Measurements from ENCODE around the gene PIMREG. TPM values are rescaled to one million over a fixed set of nuclear protein-coding genes. Genes with fewer than 3 reads are reported as not detected.
A peak's percentile ranks its signal among the peaks of the same experiment; 100 is the strongest.

Gene PIMREG
- polyA plus RNA-seq, 1 donor, result 9.7 TPM

DNA sequence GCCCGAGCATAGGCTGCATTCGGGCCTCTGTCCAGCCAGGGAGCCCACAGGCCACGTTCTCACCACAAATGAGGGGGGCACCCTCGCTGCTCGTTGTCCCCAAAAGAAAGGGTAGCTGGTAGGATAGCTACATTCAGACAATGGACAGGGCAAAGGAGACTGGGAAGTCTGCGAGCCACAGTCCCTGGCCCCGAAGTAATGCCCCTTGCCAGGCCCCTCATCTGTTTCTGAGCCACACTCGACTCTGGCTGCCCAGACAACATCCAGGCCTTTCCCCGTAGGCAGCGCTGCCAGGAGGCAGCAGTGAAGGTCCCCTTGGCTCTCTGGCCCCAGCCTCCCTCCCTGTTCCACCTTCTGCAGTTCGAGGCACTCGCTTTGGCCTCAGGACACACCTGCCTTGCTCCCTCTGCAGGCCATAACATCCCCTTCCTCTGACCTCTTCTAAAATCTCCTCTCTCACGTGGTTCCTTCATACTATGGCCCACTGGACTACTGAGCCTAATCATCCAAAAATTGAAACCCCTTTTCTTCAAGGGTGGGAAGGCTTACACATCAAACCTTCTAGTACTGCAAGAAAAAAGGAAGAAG is 21.5 kb upstream of the PIMREG start:
- 60% methylated on average over 1 of the region's 13 CpGs for WGBS (ENCODE audit: insufficient coverage, low lambda C conversion rate)
- no peak for DNase-seq
- no peak overlapping the region for H3K4me3 ChIP-seq (ENCODE audit: low read length)
- H3K9me3 ChIP-seq (ENCODE audit: control insufficient read depth, low read depth, low read length), result no peaks in the 10 kb centered on the region
- H3K27ac ChIP-seq (ENCODE audit: low read length), result no peak overlapping the region
- no peaks in the 10 kb centered on the region for H3K4me1 ChIP-seq (ENCODE audit: control insufficient read depth, insufficient read depth, low read length)
- no peaks in the 10 kb centered on the region for H3K27me3 ChIP-seq (ENCODE audit: control insufficient read depth, insufficient read depth, low read length)
- H3K36me3 ChIP-seq (ENCODE audit: control insufficient read depth, insufficient read depth, low read length), result no peaks in the 10 kb centered on the region

DNA sequence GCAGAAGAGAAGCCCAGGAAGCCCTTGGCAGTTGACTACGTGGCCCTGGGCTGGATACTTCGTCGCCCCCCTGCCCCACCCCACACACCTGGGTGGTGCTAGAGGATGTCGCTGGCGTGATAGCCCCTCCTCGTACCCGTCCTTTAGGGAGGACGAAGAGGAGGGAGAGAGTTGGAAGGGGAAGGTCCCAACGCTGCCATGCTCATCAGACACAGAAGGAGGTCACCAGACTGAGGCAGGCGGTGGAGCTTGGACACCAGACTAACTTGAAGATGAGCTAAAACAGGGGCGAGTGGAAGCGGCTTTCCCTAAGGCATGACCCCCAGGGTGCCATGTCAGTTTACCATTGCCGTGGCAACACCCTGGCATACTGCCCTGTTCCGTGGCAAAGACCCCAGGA is 20.3 kb upstream of the PIMREG start:
- Histone ChIP-seq H3K4me1 (ENCODE audit: control insufficient read depth, insufficient read depth, low read length) (no peaks in the 10 kb centered on the region), H3K27ac (ENCODE audit: low read length) (no peak overlapping the region), H3K9me3 (ENCODE audit: control insufficient read depth, low read depth, low read length) (no peaks in the 10 kb centered on the region), H3K4me3 (ENCODE audit: low read length) (no peak overlapping the region), H3K27me3 (ENCODE audit: control insufficient read depth, insufficient read depth, low read length) (no peaks in the 10 kb centered on the region), H3K36me3 (ENCODE audit: control insufficient read depth, insufficient read depth, low read length) (no peaks in the 10 kb centered on the region)
- WGBS (ENCODE audit: insufficient coverage, low lambda C conversion rate), result no CpG with 5 or more reads among the region's 14 CpGs
- DNase-seq, result no peak

DNA sequence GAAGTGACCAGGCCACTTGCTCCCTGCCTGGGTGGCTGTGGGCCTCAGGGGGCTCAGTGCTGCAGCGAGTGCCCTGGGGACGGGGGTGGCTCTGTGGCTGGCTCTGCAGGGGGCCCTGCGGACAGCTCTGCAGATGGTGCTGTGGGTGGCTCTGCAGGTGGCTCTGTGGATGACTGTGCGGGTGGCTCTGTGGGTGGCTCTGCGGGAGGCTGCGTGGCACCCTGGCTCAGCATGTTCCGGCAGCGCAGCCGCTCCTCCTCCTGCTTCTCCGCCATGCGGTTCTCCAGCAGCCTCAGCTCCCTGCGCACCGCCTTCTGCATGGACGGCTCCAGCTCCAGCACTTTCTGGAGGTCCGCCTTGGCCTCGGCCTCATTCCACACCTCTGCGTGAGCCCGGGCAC is 18.8 kb upstream of the PIMREG start:
- Histone ChIP-seq H3K4me3 (ENCODE audit: low read length) (no peak overlapping the region), H3K4me1 (ENCODE audit: control insufficient read depth, insufficient read depth, low read length) (no peaks in the 10 kb centered on the region), H3K36me3 (ENCODE audit: control insufficient read depth, insufficient read depth, low read length) (no peaks in the 10 kb centered on the region), H3K27ac (ENCODE audit: low read length) (no peak overlapping the region), H3K9me3 (ENCODE audit: control insufficient read depth, low read depth, low read length) (no peaks in the 10 kb centered on the region), H3K27me3 (ENCODE audit: control insufficient read depth, insufficient read depth, low read length) (no peaks in the 10 kb centered on the region)
- no peak for DNase-seq
- whole genome bisulfite sequencing (ENCODE audit: insufficient coverage, low lambda C conversion rate), result no CpG with 5 or more reads among the region's 18 CpGs

DNA sequence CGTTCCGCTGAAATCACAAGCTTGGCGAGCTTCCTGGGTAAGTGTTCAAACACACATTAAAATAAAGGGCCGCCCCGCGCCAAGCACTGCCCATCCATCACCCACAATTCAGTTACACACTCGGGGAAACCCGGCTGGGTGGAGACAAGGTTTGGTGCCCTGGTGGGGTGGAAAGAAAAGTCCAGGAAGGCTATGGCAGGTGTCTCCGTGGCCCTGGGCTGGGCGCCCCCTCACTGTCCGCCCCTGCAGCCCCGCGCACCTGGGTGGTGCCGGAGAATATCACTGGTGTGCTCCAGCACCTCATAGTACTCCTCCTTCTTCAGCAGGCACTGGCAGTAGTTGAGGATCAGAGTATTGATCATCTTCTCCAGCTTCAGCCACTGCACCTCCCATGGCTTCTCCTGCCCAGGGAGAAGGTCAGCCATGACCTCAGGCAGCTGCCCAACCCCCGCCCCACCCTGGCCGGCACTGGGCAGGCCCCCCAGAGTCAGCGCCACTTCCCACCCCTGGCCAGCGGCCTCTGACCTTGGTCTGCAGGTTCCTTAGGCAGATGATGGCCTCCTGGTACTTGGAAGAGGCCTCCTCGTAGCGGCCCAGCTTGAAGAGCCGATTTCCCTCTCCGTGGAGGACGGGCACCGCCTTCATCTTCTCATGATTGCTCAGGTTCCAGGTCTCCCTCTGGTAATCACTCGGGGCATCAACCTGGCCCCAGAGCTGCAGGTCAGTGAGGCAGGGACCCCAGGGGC is 17.7 kb upstream of the PIMREG start:
- WGBS (ENCODE audit: insufficient coverage, low lambda C conversion rate), result no CpG with 5 or more reads among the region's 25 CpGs
- H3K27me3 ChIP-seq (ENCODE audit: control insufficient read depth, insufficient read depth, low read length), result no peaks in the 10 kb centered on the region
- no peak for DNase-seq

DNA sequence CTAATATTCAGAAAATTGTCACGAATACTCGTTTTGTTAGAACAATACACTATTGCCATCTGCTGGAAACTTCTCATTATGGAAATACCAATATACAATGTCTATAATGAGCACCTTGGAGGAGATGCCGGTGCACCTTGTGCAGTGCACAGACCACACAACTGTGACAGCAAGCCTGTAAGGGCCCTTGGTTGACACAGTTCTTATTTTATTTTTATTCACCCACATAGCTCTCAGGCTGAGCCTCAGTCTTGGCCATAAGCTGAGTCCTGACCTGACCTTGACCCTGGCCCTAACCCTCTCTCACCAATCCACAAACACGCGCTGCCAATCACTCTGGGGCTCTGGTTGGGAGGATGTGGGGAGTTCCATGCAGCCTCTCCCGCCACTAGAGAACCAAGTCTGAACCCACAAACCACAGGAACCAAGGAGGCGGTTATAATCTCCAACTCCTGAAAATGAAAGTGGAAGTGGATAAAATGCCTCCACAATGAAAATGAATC is 16.9 kb upstream of the PIMREG start:
- no peak for DNase-seq
- H3K9me3 ChIP-seq (ENCODE audit: control insufficient read depth, low read depth, low read length), result no peaks in the 10 kb centered on the region
- H3K27me3 ChIP-seq (ENCODE audit: control insufficient read depth, insufficient read depth, low read length), result no peaks in the 10 kb centered on the region
- H3K4me3 ChIP-seq (ENCODE audit: low read length), result no peak overlapping the region
- H3K4me1 ChIP-seq (ENCODE audit: control insufficient read depth, insufficient read depth, low read length), result no peaks in the 10 kb centered on the region
- WGBS (ENCODE audit: insufficient coverage, low lambda C conversion rate), result no CpG with 5 or more reads among the region's 7 CpGs
- no peak overlapping the region for H3K27ac ChIP-seq (ENCODE audit: low read length)
- H3K36me3 ChIP-seq (ENCODE audit: control insufficient read depth, insufficient read depth, low read length), result no peaks in the 10 kb centered on the region

More for the DNA sequence above, 17.7 kb upstream of the PIMREG start:
- Histone ChIP-seq H3K27ac (ENCODE audit: low read length) (no peak overlapping the region), H3K4me3 (ENCODE audit: low read length) (no peak overlapping the region), H3K9me3 (ENCODE audit: control insufficient read depth, low read depth, low read length) (no peaks in the 10 kb centered on the region), H3K4me1 (ENCODE audit: control insufficient read depth, insufficient read depth, low read length) (no peaks in the 10 kb centered on the region), H3K36me3 (ENCODE audit: control insufficient read depth, insufficient read depth, low read length) (no peaks in the 10 kb centered on the region)

DNA sequence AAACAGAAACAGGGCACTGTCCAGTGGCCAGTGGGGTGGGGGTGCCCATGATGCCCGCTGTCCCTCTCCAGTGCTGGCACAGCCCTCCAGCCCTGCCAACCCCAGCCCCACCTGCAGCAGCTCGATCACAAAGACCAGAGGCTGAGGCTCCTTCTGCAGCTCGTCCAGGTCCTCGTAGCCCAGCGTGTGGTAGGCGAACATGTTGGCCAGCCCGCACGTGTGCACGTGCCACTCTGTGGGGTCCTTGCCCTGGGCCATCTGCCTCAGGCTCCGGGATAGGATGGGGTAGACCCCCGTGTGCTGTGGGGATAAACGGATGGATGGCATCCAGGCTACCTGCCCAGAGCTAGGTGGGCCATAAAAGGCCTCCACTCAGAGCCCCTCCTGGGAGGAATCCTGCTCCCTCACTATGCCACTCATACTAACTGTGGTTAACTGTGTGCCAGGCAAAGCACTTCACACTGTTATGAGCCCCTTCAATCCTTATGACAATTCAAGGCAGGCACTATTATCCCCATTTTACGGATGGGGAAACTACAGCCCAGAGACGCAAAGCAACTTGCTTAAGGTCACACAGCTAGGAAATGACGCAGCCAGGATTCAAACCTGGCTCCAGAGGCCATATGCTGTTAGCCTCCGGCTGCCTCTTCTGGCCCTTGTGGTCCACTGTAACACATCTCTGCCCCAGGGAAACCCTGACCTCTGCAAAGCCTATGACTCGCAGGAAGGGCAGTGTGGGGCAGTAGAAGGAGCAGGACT is 15.9 kb upstream of the PIMREG start:
- H3K27me3 ChIP-seq (ENCODE audit: control insufficient read depth, insufficient read depth, low read length), result no peaks in the 10 kb centered on the region
- H3K9me3 ChIP-seq (ENCODE audit: control insufficient read depth, low read depth, low read length), result no peaks in the 10 kb centered on the region
- no peak for DNase-seq
- no peaks in the 10 kb centered on the region for H3K36me3 ChIP-seq (ENCODE audit: control insufficient read depth, insufficient read depth, low read length)
- no CpG with 5 or more reads among the region's 17 CpGs for WGBS (ENCODE audit: insufficient coverage, low lambda C conversion rate)
- no peaks in the 10 kb centered on the region for H3K4me1 ChIP-seq (ENCODE audit: control insufficient read depth, insufficient read depth, low read length)
- H3K27ac ChIP-seq (ENCODE audit: low read length), result no peak overlapping the region
- H3K4me3 ChIP-seq (ENCODE audit: low read length), result no peak overlapping the region

DNA sequence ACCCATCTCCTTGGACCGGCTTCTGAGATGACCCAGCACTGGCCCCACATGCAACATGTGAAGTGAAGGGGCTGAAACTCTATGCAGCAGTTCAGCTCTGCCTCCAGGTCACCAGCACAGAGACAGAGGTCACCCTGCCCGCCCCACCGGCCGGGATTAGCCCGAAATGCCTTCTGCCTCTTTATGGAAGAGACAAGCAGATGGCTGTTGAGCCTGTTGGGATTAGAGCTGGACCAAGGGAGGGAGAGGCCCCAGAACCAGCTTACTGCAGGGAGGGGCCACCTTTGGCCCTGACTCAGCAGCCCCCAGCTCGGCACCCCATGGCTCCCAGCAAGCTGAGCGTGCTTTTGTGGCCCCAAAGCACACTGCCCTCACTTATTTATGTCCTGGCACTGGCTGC is 15.0 kb upstream of the PIMREG start:
- H3K27ac ChIP-seq (ENCODE audit: low read length), result no peak overlapping the region
- H3K27me3 ChIP-seq (ENCODE audit: control insufficient read depth, insufficient read depth, low read length), result no peaks in the 10 kb centered on the region
- no CpG with 5 or more reads among the region's 7 CpGs for WGBS (ENCODE audit: insufficient coverage, low lambda C conversion rate)
- no peaks in the 10 kb centered on the region for H3K9me3 ChIP-seq (ENCODE audit: control insufficient read depth, low read depth, low read length)
- DNase-seq, result no peak
- no peaks in the 10 kb centered on the region for H3K4me1 ChIP-seq (ENCODE audit: control insufficient read depth, insufficient read depth, low read length)
- no peaks in the 10 kb centered on the region for H3K36me3 ChIP-seq (ENCODE audit: control insufficient read depth, insufficient read depth, low read length)
- H3K4me3 ChIP-seq (ENCODE audit: low read length), result no peak overlapping the region

DNA sequence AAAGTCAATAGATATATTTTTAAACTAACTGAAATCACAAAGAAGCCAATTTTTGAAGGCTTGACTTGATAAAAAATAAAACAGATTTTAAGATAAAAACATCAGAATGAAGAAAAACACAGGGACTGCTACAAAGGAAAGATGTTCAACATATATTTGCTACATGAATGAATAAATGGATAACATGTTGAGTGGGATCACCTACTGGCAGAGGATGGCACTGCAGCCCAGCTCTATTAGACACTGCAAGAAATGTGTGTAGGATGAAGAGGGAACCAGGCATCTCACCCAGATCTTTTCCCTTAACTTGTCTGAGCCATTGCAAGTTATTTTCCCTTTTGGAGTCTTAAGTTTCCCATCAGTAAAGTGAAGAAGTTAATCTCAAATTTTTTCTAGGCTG is 13.5 kb upstream of the PIMREG start:
- Histone ChIP-seq H3K27ac (ENCODE audit: low read length) (no peak overlapping the region), H3K36me3 (ENCODE audit: control insufficient read depth, insufficient read depth, low read length) (no peaks in the 10 kb centered on the region), H3K27me3 (ENCODE audit: control insufficient read depth, insufficient read depth, low read length) (no peaks in the 10 kb centered on the region), H3K9me3 (ENCODE audit: control insufficient read depth, low read depth, low read length) (no peaks in the 10 kb centered on the region), H3K4me3 (ENCODE audit: low read length) (no peak overlapping the region), H3K4me1 (ENCODE audit: control insufficient read depth, insufficient read depth, low read length) (no peaks in the 10 kb centered on the region)
- no peak for DNase-seq

DNA sequence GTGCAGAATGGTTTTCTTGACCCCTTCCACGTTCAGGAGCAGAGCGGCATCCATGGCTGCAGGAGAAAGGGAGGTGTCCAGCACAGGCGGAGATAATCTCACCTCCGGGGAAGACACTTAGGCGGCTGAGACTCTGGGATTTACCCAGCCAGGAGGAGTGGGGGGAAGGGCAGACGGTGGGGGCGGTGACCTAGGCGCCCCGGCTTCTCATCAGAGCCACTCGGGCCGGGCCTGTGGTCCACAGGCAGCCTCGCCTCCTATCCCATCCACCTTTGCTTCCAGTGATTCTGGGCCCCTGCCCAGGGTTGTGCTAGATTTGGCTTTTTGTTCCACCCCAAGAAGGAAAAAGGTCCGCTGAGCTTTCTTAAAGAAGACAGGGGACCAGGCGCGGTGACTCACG is 9.2 kb upstream of the PIMREG start, which contains the start of gene AIPL1:
TSS of gene AIPL1 (minus strand) at position 71 of the 400 bp plus-strand sequence. CDS start at position 54, 17 bp downstream.
- Histone ChIP-seq H3K27ac (ENCODE audit: low read length) (no peak within 1 kb of the TSS), H3K27me3 (ENCODE audit: control insufficient read depth, insufficient read depth, low read length) (peaks cover 4% of the 10 kb centered on the region), H3K4me3 (ENCODE audit: low read length) (no peak within 1 kb of the TSS), H3K36me3 (ENCODE audit: control insufficient read depth, insufficient read depth, low read length) (no peaks in the 10 kb centered on the region), H3K4me1 (ENCODE audit: control insufficient read depth, insufficient read depth, low read length) (no peaks in the 10 kb centered on the region), H3K9me3 (ENCODE audit: control insufficient read depth, low read depth, low read length) (no peaks in the 10 kb centered on the region)
- no peak for DNase-seq
- no CpG with 5 or more reads among the region's 16 CpGs for WGBS (ENCODE audit: insufficient coverage, low lambda C conversion rate)

DNA sequence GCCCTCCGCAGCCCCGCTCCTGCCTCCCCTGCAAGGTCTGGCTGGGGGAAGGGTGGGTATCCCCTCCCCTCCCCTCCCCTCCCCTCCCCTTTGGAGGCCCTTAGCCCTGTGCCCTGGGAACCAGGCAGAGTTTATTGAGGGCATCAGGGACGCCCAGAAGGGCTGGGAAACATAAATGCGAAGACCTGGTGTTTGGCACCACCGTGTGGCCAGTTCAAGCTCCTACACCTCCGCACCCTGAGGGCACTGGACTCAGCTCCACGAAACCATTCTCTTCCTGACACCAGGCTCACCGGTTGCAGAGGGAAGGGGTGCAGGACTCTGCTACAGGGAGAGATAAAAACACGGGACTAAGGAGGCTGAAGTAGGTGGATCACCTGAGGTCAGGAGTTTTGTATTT is 8.3 kb upstream of the PIMREG start:
- Histone ChIP-seq H3K4me1 (ENCODE audit: control insufficient read depth, insufficient read depth, low read length) (no peaks in the 10 kb centered on the region), H3K9me3 (ENCODE audit: control insufficient read depth, low read depth, low read length) (no peaks in the 10 kb centered on the region), H3K27me3 (ENCODE audit: control insufficient read depth, insufficient read depth, low read length) (peaks cover 4% of the 10 kb centered on the region), H3K4me3 (ENCODE audit: low read length) (no peak overlapping the region), H3K36me3 (ENCODE audit: control insufficient read depth, insufficient read depth, low read length) (no peaks in the 10 kb centered on the region), H3K27ac (ENCODE audit: low read length) (no peak overlapping the region)
- WGBS (ENCODE audit: insufficient coverage, low lambda C conversion rate), result no CpG with 5 or more reads among the region's 9 CpGs
- peak in 1 of 2 donors; percentile 40 for DNase-seq
